HG02870 (cell line): ENCODE results near the gene PUM1.

ENCODE experiments used
- ATAC-seq: cut with Tn5 transposase; IDR thresholded peaks from one replicate; pipeline ENCODE4 v1.9.1; 2021; ENCODE audit warnings: mild to moderate bottlenecking, moderate library complexity; ENCODE audit not compliant: unreplicated experiment

PUM1 gene

DNA sequence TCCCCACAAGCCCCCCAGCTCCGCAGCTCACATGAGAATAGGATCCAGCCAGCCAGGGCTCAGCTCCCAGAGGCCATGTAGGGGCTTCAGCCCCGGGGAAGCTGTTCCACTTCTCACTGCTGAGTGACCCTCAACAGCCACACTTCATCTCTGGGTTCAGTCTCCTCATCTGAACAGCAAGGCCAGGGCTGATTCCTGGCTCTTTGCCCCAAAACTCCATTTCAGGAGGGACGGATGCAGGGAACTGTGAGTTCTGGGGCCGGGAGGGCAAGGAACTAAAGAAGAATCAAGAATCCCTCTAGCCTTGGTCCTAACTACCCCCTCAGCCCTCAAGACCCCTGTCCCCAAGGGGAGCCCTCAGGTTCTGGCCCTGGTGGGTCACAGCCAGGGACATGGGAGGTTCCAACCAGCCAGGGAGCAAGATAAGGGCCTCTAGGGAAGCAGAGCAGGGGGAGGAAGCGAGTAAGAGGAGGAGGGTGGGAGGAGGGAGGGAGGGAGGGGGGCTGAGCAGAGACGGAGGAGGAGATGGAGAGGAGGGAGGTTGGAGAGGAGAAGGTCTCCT lies 170.1 kb downstream of the PUM1 start:
- no peak for ATAC-seq

DNA sequence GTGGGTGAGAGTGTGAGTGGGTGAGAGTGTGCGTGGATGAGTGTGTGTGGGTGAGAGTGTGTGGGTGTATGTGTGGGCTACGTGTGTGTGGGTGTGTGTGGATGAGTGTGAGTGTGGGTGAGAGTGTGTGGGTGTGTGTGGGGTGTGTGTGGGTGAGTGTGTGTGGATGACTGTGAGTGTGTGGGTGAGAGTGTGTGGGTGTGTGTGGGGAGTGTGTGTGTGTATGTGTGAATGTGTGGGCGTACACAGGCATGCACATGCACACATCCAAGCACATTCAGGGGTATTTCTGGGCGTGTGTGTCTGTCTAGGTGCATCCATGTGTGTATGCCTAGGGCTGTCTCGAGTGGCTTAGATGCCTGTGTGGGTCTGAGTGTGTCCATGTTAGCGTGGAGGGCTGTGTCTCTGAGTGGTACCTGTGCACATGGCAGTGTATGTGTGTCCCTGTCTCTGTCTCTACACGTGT lies 171.0 kb downstream of the PUM1 start:
- no peak for ATAC-seq

DNA sequence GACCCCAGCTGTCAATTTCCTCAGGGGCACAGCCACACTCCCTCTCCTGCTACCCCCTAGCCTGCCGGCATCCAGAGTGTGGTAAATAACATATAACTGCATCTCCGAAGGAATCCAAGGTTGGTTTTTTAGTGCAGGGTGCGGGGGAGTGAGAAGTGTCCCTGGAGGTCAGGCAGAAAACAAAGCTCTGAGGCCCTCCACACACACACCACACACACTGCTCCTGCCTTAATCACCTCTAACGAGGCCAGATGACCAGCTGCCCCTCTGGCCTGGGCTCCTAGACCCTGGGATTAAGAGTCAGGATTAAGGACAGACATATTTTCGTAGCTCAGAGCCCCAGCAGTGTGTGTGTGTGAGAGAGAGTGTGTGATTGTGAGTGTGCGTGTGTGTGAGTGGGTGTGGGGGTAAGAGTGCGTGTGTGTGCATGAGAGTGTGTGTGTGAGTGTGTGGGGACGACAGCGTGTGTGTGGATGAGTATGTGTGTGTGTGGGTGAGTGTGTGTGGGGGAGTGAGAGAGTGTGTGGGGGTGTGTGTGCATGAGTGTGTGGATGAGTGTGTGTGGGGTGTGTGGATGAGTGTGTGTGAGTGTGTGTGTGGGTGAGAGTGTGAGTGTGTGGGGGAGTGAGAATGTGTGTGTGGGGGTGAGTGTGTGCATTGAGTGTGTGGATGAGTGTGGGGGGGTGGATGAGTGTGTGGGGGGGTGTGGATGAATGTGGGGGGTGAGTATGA lies 171.6 kb downstream of the PUM1 start:
- ATAC-seq = no peak

DNA sequence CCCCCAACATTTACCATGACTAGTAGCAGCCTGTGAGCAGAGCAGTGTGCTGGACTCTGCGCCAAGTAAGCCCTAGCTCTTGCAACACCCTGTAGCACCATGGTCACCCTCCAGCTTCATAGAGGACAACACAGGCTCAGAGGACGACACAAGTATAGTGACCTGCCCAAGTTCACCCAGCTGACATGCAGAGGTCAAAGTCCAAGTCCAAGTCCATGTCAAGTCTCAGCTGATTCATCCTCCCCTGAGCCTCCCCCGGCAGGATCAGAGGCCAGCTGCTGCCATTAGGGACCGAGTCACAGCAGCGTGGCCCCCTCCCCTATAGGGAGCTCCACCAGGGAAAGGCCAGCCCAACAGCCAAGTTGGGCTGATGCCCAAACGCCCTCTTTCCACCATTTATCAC lies 172.8 kb downstream of the PUM1 start:
- no peak for ATAC-seq

DNA sequence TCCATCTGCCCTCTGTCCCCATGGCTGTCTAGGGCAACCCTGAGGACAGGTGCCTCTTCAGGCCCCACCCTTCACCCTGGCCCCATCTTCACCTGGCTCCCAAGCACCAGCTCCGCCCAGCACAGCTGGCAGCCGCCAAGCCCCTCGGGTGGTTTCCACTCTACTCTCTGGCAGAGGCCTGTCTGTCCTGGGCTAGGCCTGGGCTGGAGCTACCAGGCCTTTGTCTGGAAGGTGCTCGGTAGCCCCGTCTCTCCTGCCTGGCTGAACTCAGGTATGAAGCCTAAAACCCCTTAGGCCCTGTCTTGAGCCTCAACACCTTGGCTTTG lies 174.3 kb downstream of the PUM1 start:
- ATAC-seq = no peak

DNA sequence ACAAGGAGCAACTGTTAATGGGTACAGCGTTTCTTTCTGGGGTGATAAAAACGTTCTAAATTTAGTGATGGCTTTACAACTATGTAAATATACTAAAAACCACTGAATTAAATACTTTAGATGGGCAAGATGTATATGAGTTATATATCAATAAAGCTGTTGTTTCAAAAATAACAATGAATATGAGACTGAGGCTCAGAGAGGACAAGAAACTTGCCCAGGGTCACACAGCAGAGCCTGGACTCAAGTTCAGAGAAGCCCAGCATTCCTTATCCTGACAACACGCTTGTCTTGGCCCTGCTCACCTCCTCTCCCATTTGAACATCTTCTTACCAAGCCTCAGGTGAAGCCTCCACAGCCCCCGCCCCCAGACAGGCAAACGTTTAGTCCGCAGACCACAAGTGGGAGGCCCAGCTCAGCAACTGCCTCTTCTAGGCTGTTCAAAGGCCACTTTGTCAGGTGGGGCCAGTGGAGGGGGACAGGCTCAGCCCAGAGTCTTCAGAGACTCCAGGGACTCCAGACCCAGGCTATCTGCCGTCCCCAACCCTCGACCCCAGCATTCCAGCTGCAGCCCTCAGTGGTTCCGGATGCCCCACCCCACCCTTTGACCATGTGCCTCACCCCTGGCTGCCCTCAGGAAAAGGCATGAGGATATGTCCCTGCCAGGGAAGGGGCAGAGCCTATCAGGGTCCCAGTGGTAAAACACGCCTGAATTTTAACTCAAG lies 174.9 kb downstream of the PUM1 start:
- ATAC-seq = no peak

DNA sequence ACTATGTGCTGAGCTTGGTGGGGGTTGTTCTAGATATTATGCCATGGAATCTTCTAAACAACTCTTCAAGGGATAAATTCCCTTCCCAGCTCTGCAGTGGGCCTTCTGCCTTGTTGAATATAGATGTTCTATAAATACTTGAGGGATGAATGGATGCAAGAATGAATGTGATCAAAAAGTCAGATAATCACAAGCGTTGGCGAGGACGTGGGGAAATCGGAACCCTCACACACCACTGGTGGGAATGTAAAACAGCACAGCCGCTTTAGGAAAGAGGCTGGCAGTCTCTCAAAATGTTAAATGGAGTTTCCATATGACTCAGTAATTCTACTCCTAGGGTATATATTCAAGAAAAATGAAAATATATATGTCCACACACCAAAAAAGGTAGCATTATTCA lies 176.0 kb downstream of the PUM1 start:
- no peak for ATAC-seq

DNA sequence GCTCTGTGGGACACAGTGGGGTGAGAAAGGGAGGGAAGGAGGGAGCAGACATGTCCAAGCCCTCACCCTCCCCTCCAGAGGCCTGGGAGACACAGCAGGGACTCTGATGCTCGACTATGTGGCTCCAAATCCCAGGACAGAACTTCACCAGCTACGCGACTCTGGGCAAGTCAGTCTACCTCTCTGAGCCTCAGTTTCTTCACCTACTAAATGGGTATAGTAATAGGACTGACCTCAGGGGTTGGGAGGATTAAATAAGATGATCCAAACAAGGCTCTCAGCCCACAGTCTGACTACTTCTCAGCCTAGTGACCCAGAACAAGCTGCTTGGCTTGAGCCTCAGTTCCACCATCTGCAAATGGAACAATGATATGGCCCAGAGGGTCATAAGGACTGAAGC lies 176.5 kb downstream of the PUM1 start:
- ATAC-seq = no peak

DNA sequence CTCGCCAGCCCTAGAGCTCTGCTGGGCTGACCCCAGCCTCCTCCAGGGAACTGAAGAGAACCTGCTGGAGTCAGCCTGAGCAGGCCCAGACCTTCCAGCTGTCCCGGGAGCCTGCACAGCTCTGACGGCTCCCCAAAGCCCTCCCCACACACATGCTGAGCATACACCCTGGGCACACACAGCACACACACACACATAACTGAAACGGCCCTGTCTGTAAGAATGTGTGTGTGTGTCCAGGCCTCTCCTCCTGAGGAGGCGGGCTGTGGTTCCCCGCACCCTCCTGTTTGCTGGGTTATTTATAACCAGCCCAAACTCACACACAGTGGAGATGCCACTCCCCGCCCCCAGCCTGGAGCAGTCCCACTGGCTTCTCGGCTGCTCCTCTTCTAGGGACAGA lies 177.1 kb downstream of the PUM1 start:
- no peak for ATAC-seq

DNA sequence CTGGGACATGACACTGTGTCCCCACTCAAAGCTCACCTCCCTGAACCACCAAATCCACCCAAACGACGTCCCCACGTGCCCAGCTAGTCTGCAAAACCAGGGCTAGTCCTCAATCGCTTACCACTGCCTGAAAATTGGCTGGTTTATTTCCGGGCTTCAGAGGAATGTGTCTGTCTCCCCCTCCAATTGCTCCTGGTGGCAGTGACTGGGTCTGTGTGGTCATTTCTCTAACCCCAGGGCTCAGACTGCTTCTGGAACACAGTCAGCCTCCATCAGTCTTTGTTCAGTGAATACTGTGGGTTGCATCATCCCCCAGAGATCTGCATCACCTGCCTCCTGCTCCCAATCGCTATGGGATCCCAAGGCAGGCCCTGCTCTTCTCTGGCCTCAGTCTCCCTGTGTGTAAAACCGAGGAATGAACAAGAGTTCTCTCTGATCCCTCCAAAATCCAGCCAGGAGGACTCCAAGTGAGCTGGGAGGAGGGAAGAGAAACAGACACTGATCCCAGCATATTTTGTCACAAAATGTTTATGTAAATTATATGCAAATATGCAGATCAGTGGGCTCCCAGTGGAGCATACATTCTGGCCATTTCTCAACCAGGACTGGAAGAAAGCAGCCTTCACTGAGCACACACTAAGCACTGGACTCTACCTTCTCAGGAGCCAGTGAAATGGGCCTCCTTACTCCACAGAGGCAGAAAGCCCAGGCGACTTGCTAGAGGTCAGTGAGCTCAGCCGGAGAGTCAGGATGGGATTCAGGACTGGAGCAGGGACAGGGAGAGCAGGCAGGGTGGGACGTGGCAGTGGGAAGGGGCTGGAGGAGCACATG lies 177.8 kb downstream of the PUM1 start:
- ATAC-seq = no peak

DNA sequence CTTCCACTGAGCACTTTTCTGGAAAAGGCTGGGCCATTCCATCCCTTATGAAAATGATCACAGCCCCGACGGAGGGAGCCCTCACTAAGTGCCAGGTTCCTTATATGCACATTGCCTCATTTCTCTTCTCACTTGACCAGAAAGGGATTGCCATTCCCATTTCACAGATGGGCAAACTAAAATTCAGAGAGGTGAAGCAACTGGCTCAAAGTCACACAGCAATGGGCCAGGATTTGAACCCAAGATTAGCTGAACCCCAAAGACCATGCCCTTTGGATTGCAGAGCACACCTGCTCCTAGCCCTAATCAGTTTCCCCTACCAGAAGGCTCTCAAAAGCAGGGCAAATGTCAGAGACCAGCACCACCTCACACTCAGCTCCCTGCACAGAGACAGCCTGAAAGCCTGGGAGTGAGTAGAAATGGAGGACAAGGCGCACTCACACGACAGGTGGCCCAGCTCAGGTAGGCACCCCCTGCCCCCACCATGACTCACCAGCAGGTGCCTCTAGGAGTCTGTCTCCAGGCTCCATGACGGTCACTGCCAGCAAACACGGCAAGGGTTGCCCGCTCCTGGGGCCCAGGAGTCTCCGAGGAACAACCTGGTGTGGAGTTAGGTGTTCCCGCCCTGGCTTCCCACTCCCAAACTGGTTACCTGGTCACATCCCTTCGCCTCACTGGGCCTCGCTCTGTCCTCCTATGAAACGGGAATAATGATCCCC lies 178.6 kb downstream of the PUM1 start:
- no peak for ATAC-seq

DNA sequence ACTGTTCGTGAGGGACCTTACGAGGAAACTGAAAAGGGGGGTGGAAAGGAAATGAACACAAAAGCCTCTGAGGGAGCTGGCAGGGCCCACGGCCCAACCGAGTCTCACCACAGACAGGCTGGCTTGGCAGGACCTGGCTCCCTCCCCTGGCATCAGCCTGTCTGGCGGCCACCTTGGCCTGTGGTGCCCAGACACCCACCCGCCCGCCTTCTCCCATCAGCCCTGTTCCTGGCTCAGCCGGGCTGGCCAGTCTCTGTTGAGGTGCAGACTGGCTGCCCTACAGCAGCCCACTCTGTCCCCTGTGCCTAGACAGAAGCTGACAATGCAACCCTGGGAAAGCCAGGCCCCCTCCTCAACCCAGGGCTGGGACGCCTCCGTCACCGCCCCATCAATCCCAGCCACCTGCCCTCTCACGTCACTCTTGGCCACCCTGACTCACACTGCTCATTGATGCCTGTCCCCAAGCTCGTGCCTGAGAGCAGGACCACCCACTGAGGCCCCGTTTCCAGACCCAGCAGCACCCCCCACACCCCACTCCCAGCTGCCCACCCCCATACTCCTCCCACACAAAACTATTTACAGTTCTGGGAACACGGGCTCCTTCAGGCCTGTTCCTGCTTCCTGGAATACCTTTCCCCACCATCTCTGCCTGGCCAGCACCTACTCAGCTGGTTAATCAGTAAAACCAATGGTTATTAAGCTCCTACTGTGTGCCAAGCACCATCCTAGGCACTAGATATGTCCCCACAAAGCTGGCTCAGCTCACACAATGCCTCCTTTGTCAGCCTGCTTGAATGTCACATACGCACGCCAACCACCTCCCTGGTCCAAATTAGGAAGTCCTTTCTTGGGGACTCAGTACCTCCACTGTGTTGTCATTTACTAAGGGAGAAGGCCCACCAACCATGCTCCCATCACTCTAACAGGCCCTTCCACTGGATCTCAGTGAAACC lies 179.7 kb downstream of the PUM1 start:
- ATAC-seq = no peak

DNA sequence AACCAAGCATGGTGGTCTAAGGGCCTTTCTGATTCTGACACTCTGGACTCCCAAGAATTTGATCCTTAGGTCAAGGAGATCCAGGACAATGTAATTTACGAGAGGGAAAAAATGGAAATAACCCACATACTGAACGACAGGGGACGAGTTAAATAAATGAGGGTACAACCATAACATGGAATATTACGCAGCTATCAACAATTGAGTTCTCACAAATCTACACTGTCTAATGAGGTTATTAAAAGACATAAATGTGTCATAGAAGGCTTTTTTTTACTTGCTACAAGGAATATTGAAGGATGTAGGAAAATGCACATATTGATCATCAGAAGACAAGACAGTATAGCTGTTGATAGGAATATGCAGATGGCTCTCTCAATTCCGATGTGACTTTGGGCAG lies 180.8 kb downstream of the PUM1 start:
- ATAC-seq = no peak

DNA sequence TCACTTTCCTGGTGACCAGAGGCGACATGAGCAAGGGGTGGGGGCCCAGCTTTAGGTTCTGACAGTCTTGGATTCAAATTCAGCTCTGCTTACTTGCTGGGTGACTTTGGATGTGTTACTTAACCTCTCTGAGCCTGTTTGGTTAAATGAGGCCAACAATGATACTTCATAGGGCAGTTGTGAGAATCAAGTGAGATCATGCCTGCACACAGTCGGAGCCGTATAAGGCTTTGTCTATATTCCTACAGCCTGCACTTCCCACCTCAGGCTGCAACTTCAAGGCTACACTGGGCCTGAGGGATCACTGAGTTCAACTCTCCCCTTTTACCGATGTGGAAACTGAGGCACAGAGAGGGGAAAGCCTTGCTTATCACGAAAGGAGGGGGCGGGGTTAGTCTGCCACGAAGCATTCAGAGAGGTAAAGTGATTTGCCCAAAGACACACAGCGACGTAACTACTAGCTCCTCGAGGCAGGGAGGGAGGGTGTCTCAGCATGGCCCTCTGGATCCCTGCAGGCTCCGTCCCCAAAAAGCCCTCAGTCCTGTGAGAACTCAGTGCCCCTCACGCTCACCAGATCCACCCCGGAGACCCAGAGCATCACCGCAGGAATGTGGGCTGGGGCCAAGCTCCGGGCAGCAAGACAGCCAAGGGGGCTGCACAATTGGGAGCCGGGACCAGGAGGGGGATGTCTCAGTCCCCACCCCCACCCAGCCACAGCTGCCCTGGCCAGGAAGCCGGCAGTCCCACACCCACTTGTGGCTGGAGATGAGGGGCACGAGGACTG lies 181.9 kb downstream of the PUM1 start:
- ATAC-seq = no peak

DNA sequence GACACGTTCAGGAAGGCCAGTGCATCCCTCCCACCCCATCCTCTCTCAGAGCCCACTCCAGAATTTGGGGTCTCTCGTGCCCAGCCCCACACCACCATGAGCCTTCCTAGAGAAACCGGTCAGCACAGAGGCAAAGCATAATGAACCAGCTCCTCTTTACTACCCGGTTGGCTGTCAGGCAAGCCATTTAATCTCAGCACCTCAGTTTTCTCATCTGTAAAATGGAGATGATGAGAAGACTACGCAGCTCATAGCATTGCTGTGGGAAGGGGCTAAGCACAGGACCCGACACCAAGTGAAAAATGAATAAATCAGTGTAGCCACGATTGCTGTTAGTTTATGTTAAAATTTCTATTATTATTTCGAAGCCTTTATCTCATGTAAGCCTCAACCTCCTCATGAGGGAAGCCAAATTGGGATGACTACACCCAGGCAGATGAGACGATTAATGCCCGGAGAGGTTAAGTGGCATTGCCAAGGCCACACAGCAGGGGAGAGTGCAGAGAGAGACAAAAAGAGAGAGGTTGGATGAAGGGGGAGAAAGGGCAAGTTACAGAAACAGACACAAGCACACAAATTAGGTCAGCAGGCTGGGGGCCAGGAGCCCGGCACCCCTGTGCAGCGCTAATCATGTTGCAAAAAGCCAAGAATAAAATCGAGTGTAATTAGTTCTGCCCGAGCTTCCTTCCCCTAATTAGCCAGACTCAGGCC lies 182.7 kb downstream of the PUM1 start:
- no peak for ATAC-seq
